SK-N-SH (cell line): ENCODE measurements around the gene PLEKHG3. TPM values are rescaled to one million over a fixed set of nuclear protein-coding genes. Genes with fewer than 3 reads are reported as not detected.

Experiments used
- CTCF ChIA-PET: fragments of 300-600, 350-600 bp; formaldehyde crosslinking; extraction: SDS; loops from one replicate; lab custom pipeline; 2021; lab: Yijun Ruan, JAX
- POLR2A ChIA-PET: fragments of 350-600 bp; sonication (Branson Sonifier 250); formaldehyde crosslinking; extraction: SDS; loops from one replicate; lab custom pipeline; 2020; ENCODE audit warnings: antibody characterized with exemption, inconsistent platforms; lab: Yijun Ruan, JAX
- DNase-seq: peaks from one replicate; pipeline ENCODE4 v3.0.0; 2012
- H2AFZ ChIP-seq: fragments of 200-600 bp; sonication (generic); 2 replicates; pipeline ENCODE4 v1.8.1; 2016; ENCODE audit warnings: antibody characterized with exemption, mild to moderate bottlenecking, low read depth
- H3F3A ChIP-seq: fragments of 200-600 bp; sonication (generic); replicated peaks from 2 replicates; pipeline ENCODE3; 2016; ENCODE audit warnings: antibody characterized with exemption, mild to moderate bottlenecking; ENCODE audit not compliant: insufficient read depth
- H3K27ac ChIP-seq, 2 experiments: fragments of 200-500 bp in 1 of 2; fragments of 200-600 bp in 1 of 2; sonication (Bioruptor generic) in 1 of 2; sonication (generic), shearing (Covaris generic) in 1 of 2; 2 replicates each; pipeline versions ENCODE4 v1.5.1 to v1.6.1; 2014 to 2016; ENCODE audit warnings: low read depth in 2 of 2, inconsistent platforms in 1 of 2, low read length in 1 of 2, mild to moderate bottlenecking in 1 of 2, mixed read lengths in 1 of 2
- H3K27me3 ChIP-seq: fragments of 200-600 bp; sonication (generic), shearing (Covaris generic); 2 replicates; pipeline ENCODE4 v1.6.1; 2016; ENCODE audit warnings: mixed run types; ENCODE audit not compliant: insufficient read depth
- H3K36me3 ChIP-seq, 2 experiments: fragments of 200-500 bp in 1 of 2; fragments of 200-600 bp in 1 of 2; sonication (Bioruptor generic) in 1 of 2; sonication (generic) in 1 of 2; replicated peaks in 1 of 2; 2 replicates each; pipeline versions ENCODE3 to v1.5.1; 2014 to 2016; ENCODE audit warnings: low read length in 1 of 2, mild to moderate bottlenecking in 1 of 2; ENCODE audit not compliant: insufficient read depth in 2 of 2, control insufficient read depth in 1 of 2
- H3K4me1 ChIP-seq, 2 experiments: fragments of 200-500 bp in 1 of 2; fragments of 200-600 bp in 1 of 2; sonication (Bioruptor generic) in 1 of 2; sonication (generic), shearing (Covaris generic) in 1 of 2; 2 replicates each; pipeline versions ENCODE4 v1.5.1 to v1.6.1; 2014 to 2016; ENCODE audit warnings: low read depth in 1 of 2, low read length in 1 of 2, mixed run types in 1 of 2; ENCODE audit not compliant: insufficient read depth in 2 of 2, control insufficient read depth in 1 of 2
- H3K4me2 ChIP-seq: fragments of 200-600 bp; sonication (generic), shearing (Covaris generic); 2 replicates; pipeline ENCODE4 v1.6.1; 2017; ENCODE audit warnings: mixed run types
- H3K4me3 ChIP-seq, 2 experiments: fragments of 200-500 bp in 1 of 2; fragments of 200-600 bp in 1 of 2; sonication (Bioruptor generic) in 1 of 2; sonication (generic), shearing (Covaris generic) in 1 of 2; 2 replicates each; pipeline versions ENCODE4 v1.5.1 to v1.8.1; 2014 to 2016; ENCODE audit warnings: low read depth in 2 of 2, inconsistent platforms in 1 of 2, low read length in 1 of 2, mild to moderate bottlenecking in 1 of 2, mixed read lengths in 1 of 2, moderate library complexity in 1 of 2
- H3K79me2 ChIP-seq: fragments of 200-600 bp; sonication (generic); 2 replicates; pipeline ENCODE4 v1.8.1; 2017; ENCODE audit warnings: mild to moderate bottlenecking; ENCODE audit not compliant: insufficient read depth
- H3K9ac ChIP-seq: fragments of 200-600 bp; sonication (generic); 2 replicates; pipeline ENCODE4 v1.6.1; 2017; ENCODE audit warnings: mixed run types
- H3K9me2 ChIP-seq: fragments of 200-600 bp; sonication (generic); 2 replicates; pipeline ENCODE4 v1.6.1; 2017; ENCODE audit warnings: mixed run types
- H3K9me3 ChIP-seq: fragments of 200-600 bp; sonication (generic); 2 replicates; pipeline ENCODE4 v1.6.1; 2017; ENCODE audit warnings: mixed run types, mild to moderate bottlenecking, moderate library complexity
- H4K20me1 ChIP-seq: fragments of 200-600 bp; sonication (generic); 2 replicates; pipeline ENCODE4 v1.6.1; 2017; ENCODE audit warnings: mild to moderate bottlenecking, mixed run types; ENCODE audit not compliant: insufficient read depth
- CHD2 ChIP-seq: fragments of 150-350 bp; IDR thresholded peaks from 2 replicates; pipeline ENCODE4 v1.6.1; 2018; ENCODE audit warnings: low read length; ENCODE audit not compliant: partially characterized antibody
- CTCF ChIP-seq: fragments of 200-600 bp; sonication (generic); IDR thresholded peaks from 2 replicates; pipeline ENCODE4 v1.6.1; 2017; ENCODE audit warnings: antibody characterized with exemption, mild to moderate bottlenecking, moderate library complexity
- EP300 ChIP-seq, 2 experiments: IDR thresholded peaks; 2 replicates each; pipeline versions ENCODE4 v1.4.0 to v1.6.1; 2012; ENCODE audit warnings: borderline replicate concordance in 1 of 2, low read depth in 1 of 2, low read length in 1 of 2
- GABPA ChIP-seq: IDR thresholded peaks from 2 replicates; pipeline ENCODE4 v1.4.0; 2012; ENCODE audit warnings: low read depth, mild to moderate bottlenecking
- IRF3 ChIP-seq: fragments of 150-350 bp; IDR thresholded peaks from 2 replicates; pipeline ENCODE4 v1.6.1; 2016; ENCODE audit warnings: mild to moderate bottlenecking, low read depth, low read length
- MAX ChIP-seq: IDR thresholded peaks from 2 replicates; pipeline ENCODE4 v1.4.0; 2012; ENCODE audit warnings: low read depth
- MXI1 ChIP-seq: IDR thresholded peaks from 2 replicates; pipeline ENCODE4 v1.6.1; 2012; ENCODE audit warnings: mild to moderate bottlenecking, low read depth, low read length, improper control_type of control experiment
- POLR2AphosphoS5 ChIP-seq: IDR thresholded peaks from 2 replicates; pipeline ENCODE4 v1.6.1; 2012; ENCODE audit warnings: low read depth, low read length
- RAD21 ChIP-seq: IDR thresholded peaks from 2 replicates; pipeline ENCODE4 v1.6.1; 2012; ENCODE audit warnings: mild to moderate bottlenecking, low read length
- SMC3 ChIP-seq: IDR thresholded peaks from 2 replicates; pipeline ENCODE4 v1.6.1; 2012; ENCODE audit warnings: low read depth, low read length, improper control_type of control experiment
- USF2 ChIP-seq: fragments of 150-350 bp; IDR thresholded peaks from 2 replicates; pipeline ENCODE4 v1.6.1; 2017; ENCODE audit warnings: antibody characterized with exemption, low read length, low read depth, borderline replicate concordance
- WGBS: methylation state at CpG from one replicate; pipeline ENCODE4 v1.1.6; 2017; ENCODE audit warnings: low lambda C conversion rate; 5-methylcytosine and 5-hydroxymethylcytosine counted together
- polyA plus RNA-seq, 3 experiments: library from polyadenylated mRNA; depleted of rRNA; stranded (reverse); fragments of >200 nt; gene quantifications; 2 replicates each; pipeline ENCODE4 v1.2.3, GENCODE V29; 2012

PLEKHG3 gene
- polyA plus RNA-seq, 1 of the 3 experiments (the other 2 are of a cell fraction): 5.1 TPM

- no peaks in the 10 kb centered on the region for H3K9me2 ChIP-seq
- H3K4me1 ChIP-seq: peaks cover 31 to 61% of the 10 kb centered on the region in 2 experiments
- no peak for TF ChIP-seq EP300 (IDR thresholded peaks at IDR 0.05; ENCODE audit: borderline replicate concordance in 1 of 2, low read depth in 1 of 2, low read length in 1 of 2)
- TF ChIP-seq CTCF: peak; percentile 9; the same call in 1 of the 2 replicates
- TF ChIP-seq MAX: no peak
- TF ChIP-seq RAD21: peak; percentile 31
- WGBS: 69% methylated on average over 11 of the region's 18 CpGs
- no peaks in the 10 kb centered on the region for H3K79me2 ChIP-seq
- DNase-seq: peak; percentile 50
- H3K36me3 ChIP-seq: no peaks in the 10 kb centered on the region
- no peak overlapping the region for H3K9ac ChIP-seq
- H3K27ac ChIP-seq: peak overlapping the region in 1 of 2 experiments; percentile 99; a peak in 2 of 4 replicates
- POLR2A ChIA-PET: interaction anchor here (1.1 kb wide), 1 partner anchor 59 kb away, joined by 7 read pairs; the partner anchor contains the start of gene PLEKHG3
- H3K27me3 ChIP-seq: no peaks in the 10 kb centered on the region
- no peaks in the 10 kb centered on the region for H4K20me1 ChIP-seq
- H3K9me3 ChIP-seq: no peaks in the 10 kb centered on the region
- CTCF ChIA-PET: interaction anchor here (0.6 to 2.8 kb wide), 42 partner anchors 8 to 421 kb away, joined by 3 to 71 read pairs (median 6); partner anchors contain the start of genes HSPA2, PLEKHG3 and ZBTB1
- peak overlapping the region; percentile 71 for H3K4me2 ChIP-seq
- H2AFZ ChIP-seq: peak overlapping the region; percentile 19; the same call in 1 of the 2 replicates
- no peaks in the 10 kb centered on the region for H3F3A ChIP-seq
- H3K4me3 ChIP-seq: no peak overlapping the region; a peak in 1 of 4 replicates
Observed at GRCh38 chr14:64763801-64764621, 59.8 kb downstream of the PLEKHG3 start.

GRCh38 chr14:64764641-64765520 lies 60.7 kb downstream of the PLEKHG3 start:
- H3F3A ChIP-seq: no peaks in the 10 kb centered on the region
- no peak for TF ChIP-seq EP300 (IDR thresholded peaks at IDR 0.05; ENCODE audit: borderline replicate concordance in 1 of 2, low read depth in 1 of 2, low read length in 1 of 2)
- TF ChIP-seq USF2: no peak
- no peak for TF ChIP-seq GABPA
- peak; percentile 84 for TF ChIP-seq SMC3
- TF ChIP-seq IRF3: no peak
- peak; percentile 32 for TF ChIP-seq CHD2
- peak; percentile 52; the same call in 1 of the 2 replicates for TF ChIP-seq MXI1
- TF ChIP-seq POLR2AphosphoS5: no peak
- TF ChIP-seq CTCF: peak; percentile 81
- TF ChIP-seq RAD21: peak; percentile 87
- TF ChIP-seq, all 33 proteins: peak for 5
- H3K36me3 ChIP-seq: no peaks in the 10 kb centered on the region
- no peak overlapping the region; the same call in none of the 2 replicates for H2AFZ ChIP-seq
- no peaks in the 10 kb centered on the region for H3K27me3 ChIP-seq
- no peaks in the 10 kb centered on the region for H3K9me3 ChIP-seq
- peaks cover 26 to 56% of the 10 kb centered on the region in 2 experiments for H3K4me1 ChIP-seq
- ChIA-PET POLR2A (interaction anchor here (0.6 to 1.1 kb wide), 3 partner anchors 60 to 224 kb away, joined by 3 to 7 read pairs (median 6); partner anchors contain the start of genes HSPA2 and PLEKHG3), CTCF (interaction anchor here (0.6 to 2.8 kb wide), 46 partner anchors 10 to 421 kb away, joined by 3 to 71 read pairs (median 5); partner anchors contain the start of genes CHURC1, HSPA2, PLEKHG3 and ZBTB1)
- no peak overlapping the region for H3K9ac ChIP-seq
- no peaks in the 10 kb centered on the region for H4K20me1 ChIP-seq
- peak overlapping the region; percentile 71 for H3K4me2 ChIP-seq
- peak overlapping the region; percentile 22 to 56; a peak in 1 of 4 replicates for H3K4me3 ChIP-seq
- peak overlapping the region in 1 of 2 experiments; percentile 99; a peak in 2 of 4 replicates for H3K27ac ChIP-seq
- no peaks in the 10 kb centered on the region for H3K79me2 ChIP-seq
- DNase-seq: peak; percentile 90
- no peaks in the 10 kb centered on the region for H3K9me2 ChIP-seq
- WGBS: 25% methylated on average over 24 of the region's 29 CpGs
